NB4 (cell line): ENCODE measurements around the gene NPLOC4.

Source experiments
- MYC ChIP-seq: IDR thresholded peaks from 2 replicates; pipeline ENCODE4 v1.6.1; 2011; ENCODE audit warnings: low read depth, low read length
- POLR2A ChIP-seq: IDR thresholded peaks from 2 replicates; pipeline ENCODE4 v1.6.1; 2011; ENCODE audit warnings: mild to moderate bottlenecking; ENCODE audit not compliant: insufficient read length; ENCODE audit errors: extremely low read depth
- TF ChIP-seq, protein P1 (sequence below): IDR thresholded peaks from one replicate; pipeline ENCODE4 v1.5.1; 2012; ENCODE audit warnings: low read depth, low read length

DNA sequence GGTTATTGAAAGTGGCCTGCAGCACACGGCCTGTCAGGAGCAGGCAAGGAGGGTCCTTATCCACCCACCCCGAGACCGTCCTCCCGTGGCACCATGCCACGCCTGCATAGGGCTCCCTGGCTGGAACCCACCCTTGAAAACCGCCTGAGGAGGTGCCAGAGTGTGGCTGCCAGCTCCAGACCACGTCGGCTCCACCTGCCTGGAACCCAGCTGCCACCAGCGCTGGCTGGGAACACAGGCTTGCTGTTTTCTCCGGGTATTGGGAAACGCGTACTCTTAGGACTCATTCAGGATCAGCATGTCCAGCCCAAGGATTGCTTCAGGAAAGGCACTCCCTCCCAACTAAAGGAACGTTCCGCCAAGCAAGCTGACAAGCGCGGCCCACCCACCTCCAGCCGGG is 40.0 kb upstream of the NPLOC4 start:
- TF ChIP-seq, protein P1, sequence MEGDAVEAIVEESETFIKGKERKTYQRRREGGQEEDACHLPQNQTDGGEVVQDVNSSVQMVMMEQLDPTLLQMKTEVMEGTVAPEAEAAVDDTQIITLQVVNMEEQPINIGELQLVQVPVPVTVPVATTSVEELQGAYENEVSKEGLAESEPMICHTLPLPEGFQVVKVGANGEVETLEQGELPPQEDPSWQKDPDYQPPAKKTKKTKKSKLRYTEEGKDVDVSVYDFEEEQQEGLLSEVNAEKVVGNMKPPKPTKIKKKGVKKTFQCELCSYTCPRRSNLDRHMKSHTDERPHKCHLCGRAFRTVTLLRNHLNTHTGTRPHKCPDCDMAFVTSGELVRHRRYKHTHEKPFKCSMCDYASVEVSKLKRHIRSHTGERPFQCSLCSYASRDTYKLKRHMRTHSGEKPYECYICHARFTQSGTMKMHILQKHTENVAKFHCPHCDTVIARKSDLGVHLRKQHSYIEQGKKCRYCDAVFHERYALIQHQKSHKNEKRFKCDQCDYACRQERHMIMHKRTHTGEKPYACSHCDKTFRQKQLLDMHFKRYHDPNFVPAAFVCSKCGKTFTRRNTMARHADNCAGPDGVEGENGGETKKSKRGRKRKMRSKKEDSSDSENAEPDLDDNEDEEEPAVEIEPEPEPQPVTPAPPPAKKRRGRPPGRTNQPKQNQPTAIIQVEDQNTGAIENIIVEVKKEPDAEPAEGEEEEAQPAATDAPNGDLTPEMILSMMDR = no peak
- TF ChIP-seq POLR2A = no peak
- TF ChIP-seq MYC = no peak
